Activated naive CD4-positive, alpha-beta T cell treated with anti-CD3 and anti-CD28 coated beads for 36 hours (primary cell): ENCODE measurements around the gene KIAA0753. TPM values are rescaled to one million over a fixed set of nuclear protein-coding genes. Genes with fewer than 3 reads are reported as not detected.

ENCODE experiments used
- CTCF ChIA-PET: fragments of 350-600 bp; sonication (Branson Sonifier 250); formaldehyde crosslinking; loops from one replicate; lab custom pipeline; 2021; ENCODE audit warnings: antibody characterized with exemption; lab: Charles Lee
- DNase-seq: peaks from one replicate; pipeline ENCODE4 v3.0.0-alpha.2; 2020
- H3K27ac Mint-ChIP-seq: one replicate; pipeline ENCODE4 v1.8.0; 2021; ENCODE audit warnings: mild to moderate bottlenecking, mixed read lengths
- H3K27me3 Mint-ChIP-seq: one replicate; pipeline ENCODE4 v1.8.0; 2021; ENCODE audit warnings: low read depth, mixed read lengths
- H3K36me3 Mint-ChIP-seq: one replicate; pipeline ENCODE4 v1.8.0; 2021; ENCODE audit warnings: low read depth, mixed read lengths
- H3K4me1 Mint-ChIP-seq: one replicate; pipeline ENCODE4 v1.8.0; 2021; ENCODE audit warnings: low read depth, mixed read lengths
- H3K4me3 Mint-ChIP-seq: one replicate; pipeline ENCODE4 v1.8.0; 2021; ENCODE audit warnings: mild to moderate bottlenecking, moderate library complexity, mixed read lengths
- H3K9me3 Mint-ChIP-seq: one replicate; pipeline ENCODE4 v1.8.0; 2021; ENCODE audit warnings: mixed read lengths
- intact Hi-C: fragments of 100-400 bp; cut with micrococcal nuclease; formaldehyde crosslinking; loops from one replicate; pipeline ENCODE4 v1.15.1; 2023
- total RNA-seq, 2 experiments: library from RNA; stranded (reverse); gene quantifications; one replicate each; pipeline ENCODE4 v1.2.3, GENCODE V29; 2021

KIAA0753 gene
- total RNA-seq, 2 experiments from 2014 or later, result 7.7 to 8.1 TPM

- CTCF ChIA-PET, result interaction anchor here (0.6 kb wide), 1 partner anchor 108 kb away, joined by 3 read pairs; no protein-coding TSS in a partner anchor
- peaks cover 10% of the 10 kb centered on the region for H3K4me1 Mint-ChIP-seq
- peaks cover 43% of the 10 kb centered on the region for H3K27me3 Mint-ChIP-seq
- DNase-seq, result no peak
- H3K4me3 Mint-ChIP-seq, result no peak overlapping the region
- H3K9me3 Mint-ChIP-seq, result no peaks in the 10 kb centered on the region
- H3K27ac Mint-ChIP-seq, result no peak overlapping the region
- intact Hi-C loops, result no loop called here
- no peaks in the 10 kb centered on the region for H3K36me3 Mint-ChIP-seq
Measured at GRCh38 chr17:6558276-6558675, 82.2 kb downstream of the KIAA0753 start.

- no peaks in the 10 kb centered on the region for H3K36me3 Mint-ChIP-seq
- no peak overlapping the region for H3K4me3 Mint-ChIP-seq
- H3K9me3 Mint-ChIP-seq, result no peaks in the 10 kb centered on the region
- CTCF ChIA-PET, result interaction anchor here (0.6 kb wide), 1 partner anchor 83 kb away, joined by 5 read pairs; no protein-coding TSS in a partner anchor
- intact Hi-C loops, result no loop called here
- peaks cover 10% of the 10 kb centered on the region for H3K4me1 Mint-ChIP-seq
- DNase-seq, result no peak
- H3K27ac Mint-ChIP-seq, result no peak overlapping the region
- peaks cover 36% of the 10 kb centered on the region for H3K27me3 Mint-ChIP-seq
Measured at GRCh38 chr17:6557040-6557438, 83.5 kb downstream of the KIAA0753 start.

GRCh38 chr17:6556121-6557039 lies 84.1 kb downstream of the KIAA0753 start, which contains the start of gene PITPNM3:
Gene PITPNM3, minus strand, starts transcription at chr17:6556555. Its CDS starts 149 bp downstream, at chr17:6556406.
- Mint-ChIP-seq H3K36me3 (no peaks in the 10 kb centered on the region), H3K4me1 (peaks cover 10% of the 10 kb centered on the region), H3K9me3 (no peaks in the 10 kb centered on the region), H3K4me3 (peak within 1 kb of the TSS; percentile 46), H3K27ac (no peak within 1 kb of the TSS), H3K27me3 (peaks cover 36% of the 10 kb centered on the region)
- no peak for DNase-seq
- CTCF ChIA-PET, result no interaction called here
- intact Hi-C loops, result no loop called here

- Mint-ChIP-seq H3K9me3 (no peaks in the 10 kb centered on the region), H3K27ac (no peak overlapping the region), H3K36me3 (no peaks in the 10 kb centered on the region), H3K4me1 (peaks cover 10% of the 10 kb centered on the region), H3K4me3 (peak overlapping the region; percentile 46), H3K27me3 (peaks cover 36% of the 10 kb centered on the region)
- peak; percentile 20 for DNase-seq
- intact Hi-C loops, result no loop called here
- CTCF ChIA-PET, result no interaction called here
Measured at GRCh38 chr17:6555331-6556120, 85.0 kb downstream of the KIAA0753 start.

DNA sequence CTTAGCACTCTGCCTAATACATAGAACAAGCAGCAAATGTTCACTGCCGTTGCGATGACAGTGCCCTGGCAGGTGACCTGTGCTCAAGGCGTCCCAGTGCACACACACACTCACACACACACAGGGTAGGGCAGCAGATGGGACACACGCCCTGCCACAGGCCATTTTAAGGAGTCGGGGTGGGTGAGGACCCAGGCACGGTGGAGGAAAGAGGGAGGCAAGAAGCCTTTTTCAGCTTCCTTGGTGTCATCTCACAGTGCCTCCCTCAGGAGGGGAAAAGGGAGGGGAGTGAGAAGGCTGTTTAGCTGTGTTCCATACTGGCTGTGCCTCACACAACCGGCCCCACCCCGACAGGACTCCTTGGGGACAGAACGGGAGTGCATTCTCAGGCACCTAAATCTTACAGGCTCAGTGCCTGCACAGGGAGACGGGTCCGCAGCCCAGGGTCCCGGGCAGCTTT lies 85.6 kb downstream of the KIAA0753 start:
- CTCF ChIA-PET, result no interaction called here
- intact Hi-C loops, result no loop called here
- no peak for DNase-seq
- no peaks in the 10 kb centered on the region for H3K36me3 Mint-ChIP-seq
- peaks cover 10% of the 10 kb centered on the region for H3K4me1 Mint-ChIP-seq
- H3K27ac Mint-ChIP-seq, result no peak overlapping the region
- no peak overlapping the region for H3K4me3 Mint-ChIP-seq
- no peaks in the 10 kb centered on the region for H3K9me3 Mint-ChIP-seq
- peaks cover 32% of the 10 kb centered on the region for H3K27me3 Mint-ChIP-seq

DNA sequence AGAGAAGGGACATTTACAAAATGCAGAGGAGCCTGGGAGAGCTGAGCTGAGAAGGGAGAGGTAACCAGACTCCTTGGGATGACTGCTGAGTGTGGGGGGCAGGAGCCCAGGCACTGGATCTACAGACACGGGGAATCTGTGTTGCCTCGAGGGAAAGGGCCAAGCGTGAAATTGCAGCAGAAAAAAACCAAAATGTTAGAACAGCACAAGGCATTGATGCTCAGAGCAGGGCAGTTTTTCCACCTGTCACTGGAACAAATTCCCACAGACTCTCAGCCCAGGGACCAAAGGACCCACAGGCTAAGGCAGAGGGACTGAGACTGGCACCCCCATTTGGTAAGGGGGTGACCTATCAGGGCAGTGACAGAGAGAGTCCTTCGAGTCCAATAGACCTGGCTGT lies 86.2 kb downstream of the KIAA0753 start:
- intact Hi-C loops, result no loop called here
- H3K27ac Mint-ChIP-seq, result no peak overlapping the region
- CTCF ChIA-PET, result no interaction called here
- no peaks in the 10 kb centered on the region for H3K9me3 Mint-ChIP-seq
- H3K27me3 Mint-ChIP-seq, result peaks cover 32% of the 10 kb centered on the region
- peaks cover 10% of the 10 kb centered on the region for H3K4me1 Mint-ChIP-seq
- no peaks in the 10 kb centered on the region for H3K36me3 Mint-ChIP-seq
- DNase-seq, result no peak
- H3K4me3 Mint-ChIP-seq, result no peak overlapping the region

DNA sequence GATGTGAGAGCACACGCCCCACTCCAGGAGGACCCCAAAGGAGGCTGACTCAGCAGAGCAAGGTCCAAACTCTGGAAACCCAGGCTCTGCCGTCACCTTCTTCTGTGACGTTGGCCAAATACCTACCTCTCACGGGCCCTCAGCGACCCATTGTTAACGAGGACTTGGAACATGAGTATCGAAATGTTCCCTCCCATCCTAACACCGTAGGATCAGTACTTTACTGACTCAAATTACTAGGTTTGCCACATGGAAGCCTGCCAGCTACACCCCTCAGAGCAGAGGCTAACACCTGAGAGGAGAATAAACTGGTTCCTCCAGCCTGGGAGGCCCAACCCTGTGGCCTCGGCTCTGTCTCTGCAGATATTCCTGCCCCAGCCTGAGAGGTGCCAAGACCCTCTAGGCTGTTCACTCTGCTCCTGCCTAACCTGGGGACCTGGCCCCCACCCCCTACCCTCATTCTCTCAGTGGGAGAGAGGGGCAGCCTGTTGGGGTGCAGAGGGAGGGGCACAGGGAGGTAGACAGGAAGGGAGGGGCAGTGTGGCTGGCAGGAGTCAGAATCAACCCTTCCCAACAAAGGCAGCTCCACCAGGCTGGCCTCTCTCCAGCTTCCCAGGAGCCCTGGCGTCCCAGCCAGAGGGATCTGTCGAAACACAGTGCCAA lies 88.5 kb downstream of the KIAA0753 start:
- peaks cover 18% of the 10 kb centered on the region for H3K4me1 Mint-ChIP-seq
- no peaks in the 10 kb centered on the region for H3K36me3 Mint-ChIP-seq
- no peaks in the 10 kb centered on the region for H3K9me3 Mint-ChIP-seq
- DNase-seq, result no peak
- intact Hi-C loops, result no loop called here
- H3K4me3 Mint-ChIP-seq, result no peak overlapping the region
- CTCF ChIA-PET, result no interaction called here
- no peak overlapping the region for H3K27ac Mint-ChIP-seq
- peaks cover 23% of the 10 kb centered on the region for H3K27me3 Mint-ChIP-seq

DNA sequence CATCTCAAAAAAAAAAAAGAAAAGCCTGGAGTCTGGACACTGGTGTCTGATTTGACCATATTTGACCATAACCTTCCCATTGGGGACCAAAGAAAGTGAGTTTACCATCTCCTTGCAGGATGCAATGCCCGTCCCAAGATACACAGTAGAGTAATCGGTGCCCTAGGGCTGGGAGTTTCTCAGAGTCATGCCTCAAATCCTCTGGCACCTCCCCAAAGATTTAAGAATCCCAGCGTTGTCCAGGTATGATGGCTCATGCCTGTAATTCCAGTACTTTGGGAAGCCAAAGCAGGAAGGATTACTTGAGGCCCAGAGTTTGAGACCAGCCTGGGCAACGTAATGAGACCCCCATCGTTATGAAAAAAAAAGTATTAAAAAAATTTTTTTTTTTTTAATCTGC lies 89.2 kb downstream of the KIAA0753 start:
- no peak overlapping the region for H3K4me3 Mint-ChIP-seq
- H3K27me3 Mint-ChIP-seq, result peaks cover 19% of the 10 kb centered on the region
- no peak for DNase-seq
- no peaks in the 10 kb centered on the region for H3K36me3 Mint-ChIP-seq
- H3K9me3 Mint-ChIP-seq, result no peaks in the 10 kb centered on the region
- intact Hi-C loops, result no loop called here
- H3K4me1 Mint-ChIP-seq, result peaks cover 16% of the 10 kb centered on the region
- CTCF ChIA-PET, result no interaction called here
- no peak overlapping the region for H3K27ac Mint-ChIP-seq

DNA sequence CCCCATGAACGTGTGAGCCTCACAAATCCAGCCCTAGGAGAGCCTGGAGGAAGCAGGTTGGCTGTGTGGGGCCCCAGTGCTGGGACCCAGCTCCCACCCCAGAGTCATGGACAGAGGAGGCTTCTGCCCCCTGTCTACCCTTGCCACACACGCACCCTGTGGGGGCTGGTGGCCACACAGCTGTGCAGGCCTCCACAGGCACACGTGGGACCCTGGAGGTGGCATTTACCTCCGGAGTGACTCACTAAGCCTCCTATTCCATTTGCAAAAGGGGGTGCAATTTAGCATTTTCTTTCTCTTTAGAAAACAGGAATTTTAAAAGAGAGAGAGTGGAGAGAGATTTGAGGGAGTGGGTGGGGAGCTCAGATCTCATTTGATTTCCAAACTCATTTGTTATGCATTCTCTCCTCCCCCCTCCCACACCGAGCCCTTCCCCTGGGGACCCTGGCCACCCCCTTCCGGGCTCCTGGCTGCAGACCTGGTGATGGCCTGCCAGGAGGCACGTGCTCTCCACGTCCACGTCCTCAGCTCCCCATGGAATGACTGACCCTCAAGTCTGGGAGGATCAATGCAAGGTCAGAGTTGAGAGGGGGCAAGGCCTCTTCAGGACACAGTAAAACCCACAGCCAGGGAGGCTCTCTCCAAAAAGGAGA lies 91.0 kb downstream of the KIAA0753 start:
- H3K4me1 Mint-ChIP-seq, result peaks cover 8% of the 10 kb centered on the region
- CTCF ChIA-PET, result no interaction called here
- intact Hi-C loops, result loop anchor here (5.0 kb wide), 1 partner anchor 77 kb away; no protein-coding TSS in a partner anchor
- H3K4me3 Mint-ChIP-seq, result no peak overlapping the region
- no peak for DNase-seq
- no peaks in the 10 kb centered on the region for H3K36me3 Mint-ChIP-seq
- H3K27ac Mint-ChIP-seq, result no peak overlapping the region
- H3K9me3 Mint-ChIP-seq, result no peaks in the 10 kb centered on the region
- peaks cover 9% of the 10 kb centered on the region for H3K27me3 Mint-ChIP-seq

DNA sequence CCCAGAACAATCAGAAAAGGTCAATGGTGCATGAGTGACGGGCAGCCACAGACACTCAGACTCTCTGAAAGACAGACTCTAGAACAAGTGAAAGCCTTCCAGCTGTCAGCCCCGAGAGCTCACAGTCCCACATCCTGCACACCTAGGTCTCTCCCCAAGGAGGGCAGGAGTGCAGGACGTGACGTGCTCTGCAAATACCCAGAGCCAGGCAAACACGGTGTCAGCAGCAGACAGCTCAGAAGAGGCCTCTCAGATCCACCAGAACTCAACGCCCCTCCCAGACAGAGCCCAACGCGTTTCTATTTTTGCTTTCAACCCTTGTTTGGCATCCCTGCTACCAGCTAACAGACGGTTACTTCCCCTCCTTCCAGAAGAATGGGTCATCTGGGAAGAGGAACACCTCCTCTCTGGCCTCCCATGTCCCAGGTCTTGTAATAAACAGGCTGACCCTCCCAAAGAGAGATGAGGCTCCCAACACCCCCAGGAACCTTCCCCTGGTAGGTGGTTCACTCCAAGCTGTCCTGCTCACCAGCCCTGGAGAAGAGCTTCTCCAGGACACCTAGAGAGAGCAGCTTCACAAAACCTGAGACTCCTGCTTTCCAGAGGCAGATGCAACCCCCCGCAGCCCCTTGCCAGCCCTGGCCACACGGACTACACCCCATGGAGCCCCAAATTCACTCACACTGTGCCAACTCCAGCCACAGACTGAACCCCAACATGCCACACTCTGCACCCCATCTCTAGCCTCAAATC lies 91.8 kb downstream of the KIAA0753 start:
- H3K4me3 Mint-ChIP-seq, result no peak overlapping the region
- H3K27me3 Mint-ChIP-seq, result peaks cover 1% of the 10 kb centered on the region
- peak; percentile 68 for DNase-seq
- H3K27ac Mint-ChIP-seq, result no peak overlapping the region
- CTCF ChIA-PET, result no interaction called here
- intact Hi-C loops, result loop anchor here (5.0 kb wide), 1 partner anchor 76 kb away; no protein-coding TSS in a partner anchor
- no peaks in the 10 kb centered on the region for H3K9me3 Mint-ChIP-seq
- peaks cover 8% of the 10 kb centered on the region for H3K4me1 Mint-ChIP-seq
- no peaks in the 10 kb centered on the region for H3K36me3 Mint-ChIP-seq

DNA sequence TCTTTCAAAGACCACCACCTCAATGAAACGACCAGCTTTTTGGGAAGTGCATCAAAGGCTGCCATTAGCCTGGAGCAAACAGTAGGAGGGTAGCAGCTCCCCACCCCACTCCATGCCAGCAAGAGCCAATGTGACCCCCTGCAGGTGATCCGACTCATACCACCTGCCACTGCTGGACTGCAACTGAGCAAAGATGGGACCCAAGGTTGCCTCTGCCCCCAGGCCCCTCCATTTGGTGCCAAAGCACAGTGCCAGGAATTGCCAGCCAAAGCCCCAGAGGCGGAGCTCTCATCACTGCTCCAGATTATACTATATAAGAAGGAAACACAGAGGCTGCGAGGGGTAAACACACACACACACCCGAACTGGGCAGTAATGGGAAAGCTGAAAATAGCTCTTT lies 92.5 kb downstream of the KIAA0753 start:
- peaks cover 8% of the 10 kb centered on the region for H3K4me1 Mint-ChIP-seq
- no peaks in the 10 kb centered on the region for H3K9me3 Mint-ChIP-seq
- H3K4me3 Mint-ChIP-seq, result no peak overlapping the region
- intact Hi-C loops, result loop anchor here (5.0 kb wide), 1 partner anchor 76 kb away; no protein-coding TSS in a partner anchor
- CTCF ChIA-PET, result no interaction called here
- H3K27me3 Mint-ChIP-seq, result peaks cover 2% of the 10 kb centered on the region
- H3K27ac Mint-ChIP-seq, result no peak overlapping the region
- no peak for DNase-seq
- no peaks in the 10 kb centered on the region for H3K36me3 Mint-ChIP-seq
